B cell (primary cell): ENCODE data around the gene PSMG3. TPM values are rescaled to one million over a fixed set of nuclear protein-coding genes. Genes with fewer than 3 reads are reported as not detected.

Experiments
- ATAC-seq: fragments of 200-7000 bp; cut with Tn5 transposase; one replicate; pipeline ENCODE4 v1.10.0; 2021; ENCODE audit warnings: low read depth, mild to moderate bottlenecking, moderate number of reproducible peaks, moderate library complexity
- CTCF ChIA-PET: fragments of 350-600 bp; sonication (Branson Sonifier 250); formaldehyde crosslinking; loops from one replicate; lab custom pipeline; 2021; ENCODE audit warnings: antibody characterized with exemption, inconsistent platforms; lab: Charles Lee
- POLR2A ChIA-PET: fragments of 350-600 bp; sonication (Branson Sonifier 250); formaldehyde crosslinking; loops from one replicate; lab custom pipeline; 2021; ENCODE audit warnings: antibody characterized with exemption; lab: Charles Lee
- DNase-seq: peaks from one replicate; pipeline ENCODE4 v3.0.0; 2013
- H2AFZ ChIP-seq: 2 replicates; pipeline ENCODE4 v1.6.1; 2012; ENCODE audit warnings: mild to moderate bottlenecking, low read depth, low read length; ENCODE audit not compliant: insufficient read depth, poor library complexity, severe bottlenecking
- H3K27ac ChIP-seq, 2 donors: 1 replicate in 1 of 2; 2 replicates in 1 of 2; pipeline ENCODE4 v1.5.1; 2012 to 2013; ENCODE audit warnings: low read length in 2 of 2, mild to moderate bottlenecking in 2 of 2, moderate library complexity in 1 of 2
- H3K27me3 ChIP-seq, 4 experiments: fragments of 200-600 bp in 1 of 4; sonication (generic) in 1 of 4; replicated peaks in 1 of 4; 1 replicate in 2 of 4; 2 replicates in 2 of 4; pipeline versions ENCODE4 v1.6.1 to v1.7.0; 2013 to 2016; ENCODE audit warnings: low read length in 3 of 4, mild to moderate bottlenecking in 2 of 4, mixed read lengths in 1 of 4, moderate library complexity in 1 of 4; ENCODE audit not compliant: insufficient read depth in 4 of 4, control insufficient read depth in 3 of 4; ENCODE audit errors: control extremely low read depth in 1 of 4
- H3K36me3 ChIP-seq, 2 experiments: replicated peaks in 1 of 2; 1 replicate in 1 of 2; 2 replicates in 1 of 2; pipeline versions ENCODE4 v1.6.1 to v1.7.1; 2013; ENCODE audit warnings: low read length in 1 of 2; ENCODE audit not compliant: insufficient read depth in 2 of 2, control insufficient read depth in 1 of 2; ENCODE audit errors: control extremely low read depth in 1 of 2, extremely low read depth in 1 of 2
- H3K4me1 ChIP-seq, 2 donors: fragments of 200-600 bp in 1 of 2; sonication (generic) in 1 of 2; 1 replicate in 1 of 2; 2 replicates in 1 of 2; pipeline versions ENCODE4 v1.5.1 to v1.6.1; 2013 to 2017; ENCODE audit warnings: low read length in 2 of 2; ENCODE audit not compliant: control insufficient read depth in 2 of 2, insufficient read depth in 2 of 2
- H3K4me2 ChIP-seq: replicated peaks from 2 replicates; pipeline ENCODE3; 2012; ENCODE audit warnings: mild to moderate bottlenecking, low read depth, low read length; ENCODE audit not compliant: poor library complexity, severe bottlenecking
- H3K4me3 ChIP-seq, 5 experiments: fragments of 200-600 bp in 1 of 5; sonication (generic) in 1 of 5; 1 replicate in 3 of 5; 2 replicates in 2 of 5; pipeline versions ENCODE4 v1.5.1 to v1.7.0; 2011 to 2016; ENCODE audit warnings: low read length in 4 of 5, mild to moderate bottlenecking in 4 of 5, low read depth in 2 of 5, control low read depth in 1 of 5, moderate library complexity in 1 of 5; ENCODE audit not compliant: insufficient read depth in 1 of 5; ENCODE audit errors: control extremely low read depth in 1 of 5, extremely low read depth in 1 of 5
- H3K79me2 ChIP-seq: fragments of 200-600 bp; sonication (generic); one replicate; pipeline ENCODE4 v1.6.0; 2016; ENCODE audit warnings: low read length; ENCODE audit not compliant: control insufficient read depth, insufficient read depth
- H3K9ac ChIP-seq: fragments of 200-600 bp; sonication (generic); 2 replicates; pipeline ENCODE4 v1.6.1; 2017; ENCODE audit warnings: mild to moderate bottlenecking, low read length, moderate library complexity
- H3K9me3 ChIP-seq, 3 donors: one replicate each; pipeline versions ENCODE4 v1.6.1 to v1.7.1; 2013; ENCODE audit warnings: low read length in 2 of 3; ENCODE audit not compliant: control insufficient read depth in 2 of 3, insufficient read depth in 1 of 3; ENCODE audit errors: control extremely low read depth in 1 of 3
- H4K20me1 ChIP-seq: 2 replicates; pipeline ENCODE4 v1.6.0; 2012; ENCODE audit warnings: mild to moderate bottlenecking, low read length; ENCODE audit not compliant: insufficient read depth, control insufficient read depth, poor library complexity, severe bottlenecking
- H3K27ac Mint-ChIP-seq: one replicate; pipeline ENCODE4 v1.8.0; 2021; ENCODE audit warnings: mixed read lengths
- H3K27me3 Mint-ChIP-seq: one replicate; pipeline ENCODE4 v1.8.0; 2021; ENCODE audit warnings: mixed read lengths
- H3K4me1 Mint-ChIP-seq: one replicate; pipeline ENCODE4 v1.8.0; 2021; ENCODE audit warnings: mixed read lengths
- H3K4me3 Mint-ChIP-seq: one replicate; pipeline ENCODE4 v1.8.0; 2021; ENCODE audit warnings: mixed read lengths
- H3K9me3 Mint-ChIP-seq: one replicate; pipeline ENCODE4 v1.8.0; 2022; ENCODE audit warnings: mixed read lengths; ENCODE audit not compliant: insufficient read depth
- EZH2 ChIP-seq: IDR thresholded peaks from 2 replicates; pipeline ENCODE4 v1.6.1; 2012; ENCODE audit warnings: borderline replicate concordance, low read depth, mild to moderate bottlenecking, moderate library complexity, low read length; ENCODE audit not compliant: insufficient read depth, poor library complexity, severe bottlenecking
- WGBS: methylation state at CpG from one replicate; pipeline ENCODE4 v1.1.5; 2013; ENCODE audit warnings: missing lambda C conversion rate; ENCODE audit not compliant: insufficient coverage; 5-methylcytosine and 5-hydroxymethylcytosine counted together
- intact Hi-C: fragments of 100-400 bp; cut with micrococcal nuclease; formaldehyde crosslinking; loops from one replicate; pipeline ENCODE4 v1.10.0; 2022
- polyA plus RNA-seq: library from polyadenylated mRNA; depleted of rRNA; stranded (reverse); fragments of >200 nt; gene quantifications from 2 replicates; pipeline ENCODE4 v1.2.3, GENCODE V29; 2012
- total RNA-seq, 2 donors: library from RNA; stranded (reverse); fragments of 120-200 nt in 1 of 2; gene quantifications; 1 replicate in 1 of 2; 2 replicates in 1 of 2; pipeline versions ENCODE4 v1.2.3 to v1.2.4, GENCODE V29; 2013 to 2022
- TF ChIP-seq, protein P1 (sequence below): fragments of 200-600 bp; IDR thresholded peaks from one replicate; pipeline ENCODE4 v1.8.0; 2022; ENCODE audit warnings: antibody characterized with exemption, mild to moderate bottlenecking

PSMG3 gene
- total and polyA plus RNA-seq, 2 donors (not counting 1 experiment from before 2014, with no cell fraction given): 27.4 to 75.7 TPM

DNA sequence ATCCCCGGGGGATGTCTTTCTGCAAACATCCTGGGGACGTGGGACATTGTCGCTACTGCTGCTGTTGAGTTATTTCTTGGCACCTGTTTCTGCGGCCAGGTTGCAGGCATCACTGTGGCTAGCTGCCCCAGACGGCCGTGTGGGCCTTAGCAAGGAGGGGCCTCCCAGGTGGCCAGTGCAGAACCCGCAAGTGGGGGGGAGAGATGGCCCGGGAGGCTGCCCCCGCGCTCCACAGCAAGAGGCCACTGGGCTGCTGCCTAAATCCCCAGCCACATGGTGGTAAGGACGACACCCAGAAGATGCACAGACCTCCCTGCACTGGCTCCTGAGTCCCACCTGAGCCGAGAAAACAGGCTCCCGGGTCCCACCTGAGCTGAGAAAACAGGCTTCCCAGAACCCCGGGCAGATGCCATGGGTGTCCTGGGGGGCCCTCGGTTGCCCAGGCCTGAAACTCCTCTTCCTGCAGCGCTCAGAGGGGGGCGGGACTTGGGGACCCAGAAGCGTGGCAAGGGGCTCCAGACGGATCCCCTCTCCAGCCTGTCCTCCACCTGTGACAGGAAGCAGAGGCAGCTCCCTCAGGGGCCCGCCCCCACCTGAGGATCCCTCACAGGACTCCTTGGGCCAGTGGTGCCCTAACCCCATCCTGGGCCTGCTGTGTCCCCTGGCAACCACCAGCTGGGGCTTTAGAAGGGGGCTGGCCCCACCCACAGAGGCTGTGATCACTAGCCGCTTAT, 40.3 kb downstream of the PSMG3 start:
- Histone ChIP-seq H4K20me1 (peaks cover 34% of the 10 kb centered on the region), H3K9me3 (no peaks in the 10 kb centered on the region), H3K36me3 (peaks cover 0 to 8% of the 10 kb centered on the region in 2 experiments), H3K79me2 (peaks cover 48% of the 10 kb centered on the region), H3K27me3 (no peaks in the 10 kb centered on the region), H3K4me3 (no peak overlapping the region), H3K4me2 (peak overlapping the region; percentile 97), H3K9ac (no peak overlapping the region), H2AFZ (peak overlapping the region; percentile 58), H3K27ac (no peak overlapping the region), H3K4me1 (peaks cover 24 to 38% of the 10 kb centered on the region in 2 donors)
- H3K9me3 Mint-ChIP-seq: no peaks in the 10 kb centered on the region
- 71% methylated on average over 19 of the region's 21 CpGs for WGBS
- ATAC-seq (no peak), DNase-seq (peak; percentile 31)
- peaks cover 28% of the 10 kb centered on the region for H3K4me1 Mint-ChIP-seq
- peaks cover 10% of the 10 kb centered on the region for H3K27me3 Mint-ChIP-seq
- TF ChIP-seq, protein P1, sequence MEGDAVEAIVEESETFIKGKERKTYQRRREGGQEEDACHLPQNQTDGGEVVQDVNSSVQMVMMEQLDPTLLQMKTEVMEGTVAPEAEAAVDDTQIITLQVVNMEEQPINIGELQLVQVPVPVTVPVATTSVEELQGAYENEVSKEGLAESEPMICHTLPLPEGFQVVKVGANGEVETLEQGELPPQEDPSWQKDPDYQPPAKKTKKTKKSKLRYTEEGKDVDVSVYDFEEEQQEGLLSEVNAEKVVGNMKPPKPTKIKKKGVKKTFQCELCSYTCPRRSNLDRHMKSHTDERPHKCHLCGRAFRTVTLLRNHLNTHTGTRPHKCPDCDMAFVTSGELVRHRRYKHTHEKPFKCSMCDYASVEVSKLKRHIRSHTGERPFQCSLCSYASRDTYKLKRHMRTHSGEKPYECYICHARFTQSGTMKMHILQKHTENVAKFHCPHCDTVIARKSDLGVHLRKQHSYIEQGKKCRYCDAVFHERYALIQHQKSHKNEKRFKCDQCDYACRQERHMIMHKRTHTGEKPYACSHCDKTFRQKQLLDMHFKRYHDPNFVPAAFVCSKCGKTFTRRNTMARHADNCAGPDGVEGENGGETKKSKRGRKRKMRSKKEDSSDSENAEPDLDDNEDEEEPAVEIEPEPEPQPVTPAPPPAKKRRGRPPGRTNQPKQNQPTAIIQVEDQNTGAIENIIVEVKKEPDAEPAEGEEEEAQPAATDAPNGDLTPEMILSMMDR: no peak
- no peak for TF ChIP-seq EZH2
- POLR2A ChIA-PET: interaction anchor here (0.6 to 1.2 kb wide), 2 partner anchors 17 to 25 kb away, joined by 5 to 6 read pairs; partner anchors contain the start of gene INTS1
- peak overlapping the region; percentile 77 for H3K27ac Mint-ChIP-seq
- peak overlapping the region; percentile 79 for H3K4me3 Mint-ChIP-seq
- intact Hi-C loops: loop anchor here (1.0 to 2.0 kb wide), 3 partner anchors 17 to 40 kb away; partner anchors contain the start of gene INTS1
- CTCF ChIA-PET: interaction anchor here (0.7 to 1.8 kb wide), 3 partner anchors 22 to 26 kb away, joined by 3 read pairs; partner anchors contain the start of gene TMEM184A

DNA sequence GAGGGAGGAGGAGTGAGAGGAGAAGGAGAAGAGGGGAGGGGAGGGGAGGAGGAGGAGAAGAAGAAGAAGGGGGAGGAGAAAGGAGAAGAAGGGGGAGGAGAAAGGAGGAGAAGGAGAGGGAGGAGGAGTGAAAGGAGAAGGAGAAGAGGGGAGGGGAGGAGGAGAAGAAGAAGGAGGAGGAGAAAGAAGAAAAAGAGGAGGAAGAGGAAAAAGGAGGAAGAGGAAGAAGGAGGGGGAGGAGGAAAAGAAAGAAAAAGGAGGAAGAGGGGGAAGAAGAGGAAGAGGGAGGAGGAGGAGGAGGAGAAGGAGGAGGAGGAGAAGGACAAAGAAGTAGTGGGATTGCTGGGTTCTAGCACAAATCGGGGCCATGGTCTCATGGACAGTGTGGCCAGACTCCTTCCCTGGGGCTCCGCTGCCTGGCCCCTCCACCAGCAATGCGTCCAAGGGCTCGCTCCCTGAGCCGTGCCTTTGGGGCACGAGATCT, 43.5 kb downstream of the PSMG3 start:
- Histone ChIP-seq H3K36me3 (no peaks in the 10 kb centered on the region), H3K27me3 (no peaks in the 10 kb centered on the region), H2AFZ (no peak overlapping the region), H3K4me1 (peaks cover 5 to 9% of the 10 kb centered on the region in 2 donors), H3K79me2 (peaks cover 16% of the 10 kb centered on the region), H3K9me3 (no peaks in the 10 kb centered on the region), H3K4me2 (no peak overlapping the region), H3K27ac (no peak overlapping the region), H4K20me1 (peaks cover 2% of the 10 kb centered on the region), H3K9ac (no peak overlapping the region), H3K4me3 (no peak overlapping the region)
- Mint-ChIP-seq H3K9me3 (no peaks in the 10 kb centered on the region), H3K27ac (no peak overlapping the region), H3K4me1 (no peaks in the 10 kb centered on the region), H3K4me3 (no peak overlapping the region), H3K27me3 (peaks cover 10% of the 10 kb centered on the region)
- intact Hi-C loops: no loop called here
- POLR2A ChIA-PET: no interaction called here
- TF ChIP-seq EZH2: no peak
- TF ChIP-seq, protein P1: no peak
- 89% methylated on average over 6 of the region's 6 CpGs for WGBS
- no peak for ATAC-seq
- CTCF ChIA-PET: no interaction called here
- no peak for DNase-seq
